SJSA1 (cell line): Measurements from ENCODE around the gene OXLD1. TPM values are rescaled to one million over a fixed set of nuclear protein-coding genes. Genes with fewer than 3 reads are reported as not detected.
"Not testable (repeated sequence)": the region's sequence is repeated elsewhere in the genome, so short reads cannot be mapped to it uniquely, and the experiment has no call there.

Source experiments
- DNase-seq, 2 experiments: peaks; one replicate each; pipeline ENCODE4 v3.0.0-alpha.2; 2015 to 2020; ENCODE audit warnings: low spot score in 2 of 2, low read depth in 1 of 2
- H3K27ac ChIP-seq: fragments of 250-450 bp; sonication (Bioruptor Pico); 2 replicates; pipeline ENCODE4 v1.5.1; 2020; ENCODE audit warnings: mild to moderate bottlenecking, moderate library complexity
- H3K27me3 ChIP-seq: fragments of 250-450 bp; sonication (Bioruptor Pico); replicated peaks from 2 replicates; pipeline ENCODE4 v1.5.1; 2020; ENCODE audit warnings: mild to moderate bottlenecking, moderate library complexity
- H3K36me3 ChIP-seq: fragments of 250-450 bp; sonication (Bioruptor Pico); 2 replicates; pipeline ENCODE4 v1.5.1; 2020; ENCODE audit warnings: mild to moderate bottlenecking
- H3K4me1 ChIP-seq: fragments of 250-450 bp; sonication (Bioruptor Pico); replicated peaks from 2 replicates; pipeline ENCODE4 v1.6.1; 2021; ENCODE audit warnings: mild to moderate bottlenecking
- H3K4me3 ChIP-seq: fragments of 250-450 bp; sonication (Bioruptor Pico); 2 replicates; pipeline ENCODE4 v1.5.1; 2020; ENCODE audit warnings: mild to moderate bottlenecking
- H3K9me3 ChIP-seq: fragments of 250-450 bp; sonication (Bioruptor Pico); replicated peaks from 2 replicates; pipeline ENCODE4 v1.5.1; 2020; ENCODE audit warnings: mild to moderate bottlenecking
- total RNA-seq: library from RNA; depleted of rRNA; stranded (reverse); fragments of >200 nt; shearing (Covaris generic); gene quantifications from 2 replicates; pipeline ENCODE4 v1.2.3, GENCODE V29; 2014

The OXLD1 gene
- total RNA-seq, 1 experiment from 2014 or later = 49.7 TPM

GRCh38 chr17:81683208-81683583 lies 16.8 kb upstream of the OXLD1 start:
- Histone ChIP-seq H3K4me1 (peaks cover 29% of the 10 kb centered on the region), H3K27ac (peak overlapping the region; percentile 56), H3K4me3 (peak overlapping the region; percentile 98), H3K36me3 (peaks cover 74% of the 10 kb centered on the region), H3K27me3 (no peaks in the 10 kb centered on the region), H3K9me3 (no peaks in the 10 kb centered on the region)
- peak; percentile 62 to 63 for DNase-seq

- Histone ChIP-seq H3K4me3 (peak overlapping the region; percentile 98), H3K9me3 (no peaks in the 10 kb centered on the region), H3K27me3 (no peaks in the 10 kb centered on the region), H3K36me3 (peaks cover 69% of the 10 kb centered on the region), H3K27ac (peak overlapping the region; percentile 56), H3K4me1 (peaks cover 29% of the 10 kb centered on the region)
- DNase-seq = peak in 1 of 2 experiments; percentile 46
Measured at GRCh38 chr17:81682565-81683207, 16.3 kb upstream of the OXLD1 start.

DNA sequence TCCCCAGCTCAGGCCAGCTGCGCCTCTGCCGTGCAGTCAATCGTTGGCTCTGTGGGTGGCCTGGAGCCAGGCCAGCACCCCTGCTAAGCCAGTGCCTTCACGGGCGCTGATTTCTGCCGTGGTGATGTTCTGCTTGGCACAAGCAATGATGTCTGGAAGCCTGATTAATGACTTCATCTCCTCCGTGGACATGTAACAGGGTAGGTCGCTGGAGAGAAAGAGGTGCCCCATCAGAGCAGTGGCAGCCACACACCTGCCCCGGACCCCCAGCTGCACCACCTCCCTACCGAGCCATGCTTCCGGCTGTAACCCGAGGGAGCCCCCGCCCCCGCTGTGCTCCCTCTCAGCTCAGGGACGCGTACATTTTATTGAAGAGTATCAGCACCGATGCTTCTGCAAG lies 15.3 kb upstream of the OXLD1 start:
- peak; percentile 57 to 87 for DNase-seq
- Histone ChIP-seq H3K4me3 (no peak overlapping the region), H3K27ac (no peak overlapping the region), H3K36me3 (peaks cover 61% of the 10 kb centered on the region), H3K4me1 (peaks cover 29% of the 10 kb centered on the region), H3K9me3 (no peaks in the 10 kb centered on the region), H3K27me3 (no peaks in the 10 kb centered on the region)

DNA sequence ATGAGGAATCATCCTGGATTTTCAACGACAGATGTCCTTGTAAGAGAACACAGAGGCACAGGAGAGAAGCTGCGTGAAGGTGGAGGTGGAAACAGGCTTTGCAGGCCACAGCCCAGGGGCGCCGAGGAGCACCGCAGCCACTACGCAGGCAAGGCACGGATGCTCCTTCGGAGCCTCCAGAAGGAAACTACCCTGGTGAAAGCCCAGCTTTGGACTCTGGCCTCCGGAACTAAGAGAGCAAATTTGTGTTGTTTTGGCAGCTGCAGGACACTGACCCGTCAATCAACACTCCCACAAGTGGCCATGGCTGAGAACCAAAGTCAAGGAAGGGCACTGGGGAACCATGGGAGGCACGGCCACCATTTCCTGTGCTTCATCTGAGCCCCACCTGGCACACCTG lies 13.7 kb upstream of the OXLD1 start:
- H3K9me3 ChIP-seq = no peaks in the 10 kb centered on the region
- peaks cover 54% of the 10 kb centered on the region for H3K36me3 ChIP-seq
- no peak overlapping the region for H3K4me3 ChIP-seq
- H3K27me3 ChIP-seq = no peaks in the 10 kb centered on the region
- peaks cover 24% of the 10 kb centered on the region for H3K4me1 ChIP-seq
- no peak for DNase-seq
- H3K27ac ChIP-seq = no peak overlapping the region

GRCh38 chr17:81676906-81677305 lies 10.5 kb upstream of the OXLD1 start:
- peaks cover 5% of the 10 kb centered on the region for H3K4me1 ChIP-seq
- no peak overlapping the region for H3K4me3 ChIP-seq
- H3K9me3 ChIP-seq = no peaks in the 10 kb centered on the region
- H3K27ac ChIP-seq = no peak overlapping the region
- DNase-seq = peak in 1 of 2 experiments; percentile 48
- no peaks in the 10 kb centered on the region for H3K27me3 ChIP-seq
- H3K36me3 ChIP-seq = peaks cover 61% of the 10 kb centered on the region

DNA sequence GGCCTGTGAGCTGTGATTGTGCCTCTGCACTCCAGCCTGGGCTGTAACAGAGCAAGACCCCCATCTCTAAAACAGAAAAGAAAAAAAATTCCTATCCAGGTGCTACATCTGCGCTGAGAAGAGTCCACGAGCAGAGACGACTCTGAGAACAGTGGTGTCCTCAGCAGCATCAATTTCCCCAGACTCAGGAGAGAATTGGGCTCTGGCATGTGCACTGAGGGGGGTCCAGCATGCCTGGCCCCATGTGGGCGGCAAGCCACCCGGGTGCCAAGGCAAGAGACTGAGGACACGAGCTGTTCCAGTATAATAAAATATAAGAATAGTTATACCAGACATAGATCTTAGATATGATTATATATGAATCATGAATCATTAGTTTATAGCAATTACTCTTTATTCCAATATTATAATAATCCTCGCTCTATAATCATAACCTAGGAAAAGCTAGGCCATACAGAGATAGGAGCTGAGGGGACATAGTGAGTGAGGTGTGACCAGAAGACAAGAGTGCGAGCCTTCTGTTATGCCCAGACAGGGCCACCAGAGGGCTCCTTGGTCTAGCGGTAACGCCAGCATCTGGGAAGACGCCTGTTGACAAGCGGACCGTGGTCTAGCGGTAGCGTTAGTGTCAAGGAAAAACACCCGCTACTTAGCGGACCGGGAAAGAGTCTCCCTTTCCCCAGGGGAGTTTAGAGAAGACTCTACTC lies 9.3 kb upstream of the OXLD1 start:
- peaks cover 61% of the 10 kb centered on the region for H3K36me3 ChIP-seq
- DNase-seq = peak; percentile 35 to 61
- not testable (repeated sequence) for H3K4me3 ChIP-seq, H3K27me3 ChIP-seq, H3K4me1 ChIP-seq, H3K9me3 ChIP-seq, H3K27ac ChIP-seq

DNA sequence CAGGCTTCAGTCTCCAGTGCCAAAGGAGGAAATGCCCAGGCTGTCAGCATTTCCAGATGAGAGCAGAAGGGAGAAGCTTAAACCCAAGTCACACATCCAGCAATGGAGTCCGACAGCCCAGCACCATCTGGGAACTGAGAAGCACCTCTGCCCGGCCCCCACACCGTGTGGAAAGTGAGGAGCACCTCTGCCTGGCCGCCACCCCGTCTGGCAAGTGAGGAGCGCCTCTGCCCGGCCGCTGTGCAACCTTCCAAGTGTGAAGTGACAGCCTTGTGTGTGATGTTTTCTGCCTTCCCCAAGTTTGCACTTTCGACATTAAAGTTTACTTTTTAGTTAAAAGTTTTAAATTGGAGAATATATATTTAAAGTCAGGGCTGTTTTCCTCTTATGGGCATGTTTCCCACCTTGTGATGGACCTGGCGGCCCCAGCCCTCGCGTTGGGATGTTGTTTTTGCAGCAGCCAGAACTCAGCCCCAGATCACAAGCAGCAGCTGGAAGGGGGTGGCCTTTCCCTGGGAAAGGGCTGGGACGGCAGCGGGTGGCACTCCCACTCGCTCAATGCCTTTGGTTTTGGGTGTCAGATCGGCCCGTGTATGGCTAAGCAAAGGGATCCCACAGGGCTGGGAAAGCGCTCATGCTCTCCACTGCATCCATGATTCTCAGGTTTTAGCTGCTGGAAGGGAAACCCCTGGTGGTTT lies 7.3 kb upstream of the OXLD1 start:
- peak in 1 of 2 experiments; percentile 47 for DNase-seq
- H3K9me3 ChIP-seq = no peaks in the 10 kb centered on the region
- no peak overlapping the region for H3K27ac ChIP-seq
- H3K4me3 ChIP-seq = no peak overlapping the region
- peaks cover 71% of the 10 kb centered on the region for H3K36me3 ChIP-seq
- no peaks in the 10 kb centered on the region for H3K4me1 ChIP-seq
- no peaks in the 10 kb centered on the region for H3K27me3 ChIP-seq

DNA sequence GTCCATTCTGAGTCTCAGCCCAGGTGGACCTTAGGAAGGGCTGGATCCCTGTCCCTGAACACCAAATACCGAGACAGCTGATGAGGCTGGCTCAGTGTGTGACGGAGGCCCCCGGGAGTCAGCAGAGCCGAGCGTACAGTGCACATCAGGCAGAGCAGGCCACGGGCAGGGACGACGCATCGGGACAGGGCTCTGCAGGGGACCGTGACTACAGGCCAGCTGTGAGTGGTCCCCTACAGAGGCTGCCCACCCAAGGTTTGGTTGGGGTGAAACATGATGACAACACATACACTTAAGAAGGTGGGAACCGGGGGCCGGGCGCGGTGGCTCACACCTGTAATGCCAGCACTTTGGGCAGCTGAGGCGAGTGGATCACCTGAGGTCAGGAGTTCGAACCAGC lies 6.5 kb upstream of the OXLD1 start:
- no peak for DNase-seq
- Histone ChIP-seq H3K36me3 (peaks cover 78% of the 10 kb centered on the region), H3K27me3 (no peaks in the 10 kb centered on the region), H3K27ac (no peak overlapping the region), H3K4me3 (no peak overlapping the region), H3K9me3 (no peaks in the 10 kb centered on the region), H3K4me1 (peaks cover 2% of the 10 kb centered on the region)

GRCh38 chr17:81672504-81672903 lies 6.1 kb upstream of the OXLD1 start:
- peaks cover 82% of the 10 kb centered on the region for H3K36me3 ChIP-seq
- no peaks in the 10 kb centered on the region for H3K9me3 ChIP-seq

GRCh38 chr17:81667754-81668153 lies 1.3 kb upstream of the OXLD1 start:
- Histone ChIP-seq H3K9me3 (no peaks in the 10 kb centered on the region), H3K4me3 (peak overlapping the region; percentile 85), H3K27ac (no peak overlapping the region), H3K4me1 (peaks cover 23% of the 10 kb centered on the region), H3K36me3 (peaks cover 78% of the 10 kb centered on the region), H3K27me3 (no peaks in the 10 kb centered on the region)
- DNase-seq = no peak

More at GRCh38 chr17:81672504-81672903, 6.1 kb upstream of the OXLD1 start:
- Histone ChIP-seq H3K27me3 (no peaks in the 10 kb centered on the region), H3K4me1 (peaks cover 6% of the 10 kb centered on the region), H3K4me3 (no peak overlapping the region), H3K27ac (no peak overlapping the region)
- no peak for DNase-seq

DNA sequence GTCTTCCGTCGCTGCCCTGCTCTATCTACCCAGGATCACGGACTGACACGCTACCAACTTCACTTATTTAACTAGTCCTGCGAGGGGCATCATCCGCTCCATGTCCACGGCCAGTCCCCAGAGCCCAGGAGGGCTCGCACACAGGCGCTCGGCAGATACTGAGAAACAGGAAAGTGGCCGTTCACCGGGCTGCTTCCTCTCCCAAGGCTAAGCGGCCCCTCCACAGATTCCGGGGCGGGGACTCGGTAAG lies 388 bp downstream of the OXLD1 start:
- Histone ChIP-seq H3K36me3 (peaks cover 61% of the 10 kb centered on the region), H3K4me1 (peaks cover 23% of the 10 kb centered on the region), H3K9me3 (no peaks in the 10 kb centered on the region), H3K4me3 (peak overlapping the region; percentile 85), H3K27ac (peak overlapping the region; percentile 58), H3K27me3 (no peaks in the 10 kb centered on the region)
- peak in 1 of 2 experiments; percentile 66 for DNase-seq

GRCh38 chr17:81665205-81666091 lies 957 bp downstream of the OXLD1 start:
- Histone ChIP-seq H3K27ac (peak overlapping the region; percentile 58), H3K36me3 (peaks cover 55% of the 10 kb centered on the region), H3K4me3 (peak overlapping the region; percentile 85), H3K27me3 (no peaks in the 10 kb centered on the region), H3K4me1 (peaks cover 23% of the 10 kb centered on the region), H3K9me3 (no peaks in the 10 kb centered on the region)
- DNase-seq = peak in 1 of 2 experiments; percentile 64

DNA sequence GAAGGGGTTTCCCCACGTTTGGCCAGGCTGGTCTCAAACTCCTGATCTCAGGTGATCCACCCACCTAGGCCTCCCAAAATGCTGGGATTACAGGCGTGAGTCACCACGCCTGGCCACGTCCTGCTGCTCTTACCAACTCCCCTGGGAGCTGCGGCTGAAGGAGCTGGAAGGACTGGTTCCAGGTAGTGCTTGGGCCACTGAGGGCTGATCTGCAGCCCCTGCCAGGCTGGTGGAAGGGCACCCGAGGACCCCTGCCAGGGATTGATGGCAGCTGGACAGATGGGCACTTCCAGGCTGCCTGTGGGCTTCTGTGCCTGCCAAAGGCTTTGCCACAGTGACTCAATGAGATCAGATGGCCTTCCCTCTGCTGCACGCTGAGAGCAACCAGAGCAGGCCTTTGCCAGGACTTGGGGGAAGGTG lies 2.3 kb downstream of the OXLD1 start:
- Histone ChIP-seq H3K9me3 (no peaks in the 10 kb centered on the region), H3K4me3 (no peak overlapping the region), H3K27ac (no peak overlapping the region), H3K36me3 (peaks cover 41% of the 10 kb centered on the region), H3K4me1 (peaks cover 23% of the 10 kb centered on the region), H3K27me3 (no peaks in the 10 kb centered on the region)
- DNase-seq = peak in 1 of 2 experiments; percentile 47
